WTC11 (cell line): ENCODE measurements around the gene SKI. TPM values are rescaled to one million over a fixed set of nuclear protein-coding genes. Genes with fewer than 3 reads are reported as not detected.

Experiments used
- ATAC-seq: fragments of 200-7000 bp; cut with Tn5 transposase; 2 replicates; pipeline ENCODE4 v1.10.0; 2021; ENCODE audit warnings: mild to moderate bottlenecking, moderate library complexity
- CTCF ChIA-PET: fragments of 300-600 bp; sonication (Branson Sonifier 250); formaldehyde crosslinking; loops from one replicate; lab custom pipeline; 2021; ENCODE audit warnings: antibody characterized with exemption; lab: Charles Lee
- POLR2A ChIA-PET: fragments of 350-600 bp; sonication (Branson Sonifier 250); formaldehyde crosslinking; loops from one replicate; lab custom pipeline; 2021; ENCODE audit warnings: antibody characterized with exemption; lab: Charles Lee
- DNase-seq: peaks from one replicate; pipeline ENCODE4 v3.0.0; 2021; ENCODE audit warnings: low spot score
- H3K27ac Mint-ChIP-seq: 2 replicates; pipeline ENCODE4 v1.8.0; 2021; ENCODE audit warnings: mixed read lengths
- H3K27me3 Mint-ChIP-seq: 2 replicates; pipeline ENCODE4 v1.8.0; 2021; ENCODE audit warnings: low read depth, mild to moderate bottlenecking, moderate library complexity, mixed read lengths
- H3K36me3 Mint-ChIP-seq: 2 replicates; pipeline ENCODE4 v1.8.0; 2021; ENCODE audit warnings: mixed read lengths
- H3K4me1 Mint-ChIP-seq: 2 replicates; pipeline ENCODE4 v1.8.0; 2022; ENCODE audit warnings: mixed read lengths
- H3K4me3 Mint-ChIP-seq: 2 replicates; pipeline ENCODE4 v1.8.0; 2021; ENCODE audit warnings: mild to moderate bottlenecking, moderate library complexity, mixed read lengths
- H3K9me3 Mint-ChIP-seq: 2 replicates; pipeline ENCODE4 v1.8.0; 2021; ENCODE audit warnings: mixed read lengths
- CBFB ChIP-seq: sonication (generic); formaldehyde crosslinking; IDR thresholded peaks from 2 replicates; pipeline ENCODE4 v1.8.1; 2022; ENCODE audit warnings: mild to moderate bottlenecking, low read depth, missing genetic modification reagents
- ESRRA ChIP-seq: sonication (generic); formaldehyde crosslinking; IDR thresholded peaks from 2 replicates; pipeline ENCODE4 v1.8.1; 2022; ENCODE audit warnings: mild to moderate bottlenecking, missing genetic modification reagents, borderline replicate concordance
- FOXK1 ChIP-seq: sonication (generic); formaldehyde crosslinking; IDR thresholded peaks from 2 replicates; pipeline ENCODE4 v1.8.0; 2022; ENCODE audit warnings: mild to moderate bottlenecking, moderate library complexity, missing genetic modification reagents
- FOXP1 ChIP-seq: sonication (generic); formaldehyde crosslinking; IDR thresholded peaks from 2 replicates; pipeline ENCODE4 v1.8.0; 2022; ENCODE audit warnings: missing genetic modification reagents, mild to moderate bottlenecking, moderate library complexity, borderline replicate concordance
- HMGA2 ChIP-seq: fragments of 250-450 bp; sonication (Bioruptor Pico); IDR thresholded peaks from 2 replicates; pipeline ENCODE4 v1.4.0; 2021; ENCODE audit warnings: mild to moderate bottlenecking, moderate library complexity
- JAZF1 ChIP-seq: fragments of 250-450 bp; sonication (Bioruptor Pico); IDR thresholded peaks from 2 replicates; pipeline ENCODE4 v1.9.0; 2021; ENCODE audit warnings: moderate library complexity, mild to moderate bottlenecking, inconsistent platforms
- NFE2L1 ChIP-seq: sonication (generic); formaldehyde crosslinking; IDR thresholded peaks from 2 replicates; pipeline ENCODE4 v1.8.1; 2023; ENCODE audit warnings: missing genetic modification reagents
- NR2C2 ChIP-seq: sonication (generic); formaldehyde crosslinking; IDR thresholded peaks from 2 replicates; pipeline ENCODE4 v1.8.0; 2022; ENCODE audit warnings: mild to moderate bottlenecking, missing genetic modification reagents
- SMAD4 ChIP-seq: sonication (generic); formaldehyde crosslinking; IDR thresholded peaks from 2 replicates; pipeline ENCODE4 v1.8.0; 2022; ENCODE audit warnings: mild to moderate bottlenecking, missing genetic modification reagents
- total RNA-seq: library from RNA; stranded (reverse); gene quantifications from 3 replicates; pipeline ENCODE4 v1.2.3, GENCODE V29; 2021
- TF ChIP-seq, protein P1 (sequence below): sonication (generic); formaldehyde crosslinking; IDR thresholded peaks from 2 replicates; pipeline ENCODE4 v1.8.0; 2023; ENCODE audit warnings: missing genetic modification reagents, mild to moderate bottlenecking, borderline replicate concordance
- TF ChIP-seq, protein P2 (sequence below): fragments of 200-600 bp; IDR thresholded peaks from 2 replicates; pipeline ENCODE4 v1.8.0; 2022; ENCODE audit warnings: antibody characterized with exemption
- TF ChIP-seq, protein P3 (sequence below): sonication (generic); formaldehyde crosslinking; conservative IDR thresholded peaks from 2 replicates; pipeline ENCODE4 v1.8.1; 2022; ENCODE audit warnings: mild to moderate bottlenecking, missing genetic modification reagents
- TF ChIP-seq, protein P4 (sequence below): sonication (generic); formaldehyde crosslinking; IDR thresholded peaks from 2 replicates; pipeline ENCODE4 v1.8.0; 2022; ENCODE audit warnings: mild to moderate bottlenecking, missing genetic modification reagents
- TF ChIP-seq, protein P5 (sequence below): fragments of 250-450 bp; sonication (Bioruptor Pico); IDR thresholded peaks from 2 replicates; pipeline ENCODE4 v1.9.0; 2021; ENCODE audit warnings: mild to moderate bottlenecking, borderline replicate concordance
- TF ChIP-seq, protein P6 (sequence below): fragments of 250-450 bp; sonication (Bioruptor Pico); IDR thresholded peaks from 2 replicates; pipeline ENCODE4 v1.9.0; 2021; ENCODE audit warnings: moderate library complexity, mild to moderate bottlenecking, inconsistent platforms, borderline replicate concordance

Gene SKI
- total RNA-seq, 1 experiment from 2014 or later: 88.6 TPM

DNA sequence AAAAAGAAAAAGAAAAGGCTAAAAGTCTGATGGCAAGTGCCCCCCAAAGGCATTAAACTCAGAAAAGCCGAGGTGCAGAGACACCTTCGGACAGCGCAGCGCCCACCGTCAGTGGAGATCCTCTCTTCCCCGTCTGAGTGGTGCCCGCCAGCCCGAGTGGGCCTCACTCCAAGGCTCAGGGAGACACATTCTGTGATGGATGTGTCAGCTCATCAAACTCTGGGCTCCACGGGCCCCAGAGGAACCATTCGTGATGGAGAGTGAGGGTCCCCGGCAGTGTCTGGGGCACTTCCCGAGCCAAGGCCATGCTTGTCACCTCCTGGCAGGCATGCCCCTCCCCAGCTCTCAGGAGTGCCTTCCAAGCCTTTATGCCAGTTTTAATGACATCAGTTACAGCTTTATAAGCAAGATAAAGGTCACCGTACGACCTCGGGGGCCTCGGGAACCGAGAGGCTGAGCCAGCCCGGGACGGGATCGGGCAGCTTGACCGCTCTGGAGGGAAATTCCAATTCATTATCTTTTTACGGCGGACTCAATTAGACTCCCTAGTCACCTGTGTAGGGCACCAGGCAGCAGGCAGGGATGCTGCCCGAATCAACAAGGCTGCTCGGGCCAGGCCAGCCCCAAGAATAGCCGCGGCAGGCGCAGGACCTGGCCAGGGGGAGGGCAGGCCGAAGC, 113.7 kb downstream of the SKI start:
- no peak for DNase-seq
- no peaks in the 10 kb centered on the region; the same call in 1 of the 2 replicates for H3K27me3 Mint-ChIP-seq
- no peaks in the 10 kb centered on the region for H3K9me3 Mint-ChIP-seq
- ChIA-PET POLR2A (no interaction called here), CTCF (no interaction called here)
- no peak for ATAC-seq
- no peak overlapping the region for H3K27ac Mint-ChIP-seq
- H3K4me1 Mint-ChIP-seq: no peaks in the 10 kb centered on the region
- H3K4me3 Mint-ChIP-seq: no peak overlapping the region
- TF ChIP-seq, protein P1, sequence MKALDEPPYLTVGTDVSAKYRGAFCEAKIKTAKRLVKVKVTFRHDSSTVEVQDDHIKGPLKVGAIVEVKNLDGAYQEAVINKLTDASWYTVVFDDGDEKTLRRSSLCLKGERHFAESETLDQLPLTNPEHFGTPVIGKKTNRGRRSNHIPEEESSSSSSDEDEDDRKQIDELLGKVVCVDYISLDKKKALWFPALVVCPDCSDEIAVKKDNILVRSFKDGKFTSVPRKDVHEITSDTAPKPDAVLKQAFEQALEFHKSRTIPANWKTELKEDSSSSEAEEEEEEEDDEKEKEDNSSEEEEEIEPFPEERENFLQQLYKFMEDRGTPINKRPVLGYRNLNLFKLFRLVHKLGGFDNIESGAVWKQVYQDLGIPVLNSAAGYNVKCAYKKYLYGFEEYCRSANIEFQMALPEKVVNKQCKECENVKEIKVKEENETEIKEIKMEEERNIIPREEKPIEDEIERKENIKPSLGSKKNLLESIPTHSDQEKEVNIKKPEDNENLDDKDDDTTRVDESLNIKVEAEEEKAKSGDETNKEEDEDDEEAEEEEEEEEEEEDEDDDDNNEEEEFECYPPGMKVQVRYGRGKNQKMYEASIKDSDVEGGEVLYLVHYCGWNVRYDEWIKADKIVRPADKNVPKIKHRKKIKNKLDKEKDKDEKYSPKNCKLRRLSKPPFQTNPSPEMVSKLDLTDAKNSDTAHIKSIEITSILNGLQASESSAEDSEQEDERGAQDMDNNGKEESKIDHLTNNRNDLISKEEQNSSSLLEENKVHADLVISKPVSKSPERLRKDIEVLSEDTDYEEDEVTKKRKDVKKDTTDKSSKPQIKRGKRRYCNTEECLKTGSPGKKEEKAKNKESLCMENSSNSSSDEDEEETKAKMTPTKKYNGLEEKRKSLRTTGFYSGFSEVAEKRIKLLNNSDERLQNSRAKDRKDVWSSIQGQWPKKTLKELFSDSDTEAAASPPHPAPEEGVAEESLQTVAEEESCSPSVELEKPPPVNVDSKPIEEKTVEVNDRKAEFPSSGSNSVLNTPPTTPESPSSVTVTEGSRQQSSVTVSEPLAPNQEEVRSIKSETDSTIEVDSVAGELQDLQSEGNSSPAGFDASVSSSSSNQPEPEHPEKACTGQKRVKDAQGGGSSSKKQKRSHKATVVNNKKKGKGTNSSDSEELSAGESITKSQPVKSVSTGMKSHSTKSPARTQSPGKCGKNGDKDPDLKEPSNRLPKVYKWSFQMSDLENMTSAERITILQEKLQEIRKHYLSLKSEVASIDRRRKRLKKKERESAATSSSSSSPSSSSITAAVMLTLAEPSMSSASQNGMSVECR (CRISPR knock-in tag): no peak
- TF ChIP-seq CBFB (CRISPR knock-in tag): no peak
- TF ChIP-seq ESRRA (CRISPR knock-in tag): no peak
- TF ChIP-seq, protein P2, sequence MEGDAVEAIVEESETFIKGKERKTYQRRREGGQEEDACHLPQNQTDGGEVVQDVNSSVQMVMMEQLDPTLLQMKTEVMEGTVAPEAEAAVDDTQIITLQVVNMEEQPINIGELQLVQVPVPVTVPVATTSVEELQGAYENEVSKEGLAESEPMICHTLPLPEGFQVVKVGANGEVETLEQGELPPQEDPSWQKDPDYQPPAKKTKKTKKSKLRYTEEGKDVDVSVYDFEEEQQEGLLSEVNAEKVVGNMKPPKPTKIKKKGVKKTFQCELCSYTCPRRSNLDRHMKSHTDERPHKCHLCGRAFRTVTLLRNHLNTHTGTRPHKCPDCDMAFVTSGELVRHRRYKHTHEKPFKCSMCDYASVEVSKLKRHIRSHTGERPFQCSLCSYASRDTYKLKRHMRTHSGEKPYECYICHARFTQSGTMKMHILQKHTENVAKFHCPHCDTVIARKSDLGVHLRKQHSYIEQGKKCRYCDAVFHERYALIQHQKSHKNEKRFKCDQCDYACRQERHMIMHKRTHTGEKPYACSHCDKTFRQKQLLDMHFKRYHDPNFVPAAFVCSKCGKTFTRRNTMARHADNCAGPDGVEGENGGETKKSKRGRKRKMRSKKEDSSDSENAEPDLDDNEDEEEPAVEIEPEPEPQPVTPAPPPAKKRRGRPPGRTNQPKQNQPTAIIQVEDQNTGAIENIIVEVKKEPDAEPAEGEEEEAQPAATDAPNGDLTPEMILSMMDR: no peak
- H3K36me3 Mint-ChIP-seq: no peaks in the 10 kb centered on the region

DNA sequence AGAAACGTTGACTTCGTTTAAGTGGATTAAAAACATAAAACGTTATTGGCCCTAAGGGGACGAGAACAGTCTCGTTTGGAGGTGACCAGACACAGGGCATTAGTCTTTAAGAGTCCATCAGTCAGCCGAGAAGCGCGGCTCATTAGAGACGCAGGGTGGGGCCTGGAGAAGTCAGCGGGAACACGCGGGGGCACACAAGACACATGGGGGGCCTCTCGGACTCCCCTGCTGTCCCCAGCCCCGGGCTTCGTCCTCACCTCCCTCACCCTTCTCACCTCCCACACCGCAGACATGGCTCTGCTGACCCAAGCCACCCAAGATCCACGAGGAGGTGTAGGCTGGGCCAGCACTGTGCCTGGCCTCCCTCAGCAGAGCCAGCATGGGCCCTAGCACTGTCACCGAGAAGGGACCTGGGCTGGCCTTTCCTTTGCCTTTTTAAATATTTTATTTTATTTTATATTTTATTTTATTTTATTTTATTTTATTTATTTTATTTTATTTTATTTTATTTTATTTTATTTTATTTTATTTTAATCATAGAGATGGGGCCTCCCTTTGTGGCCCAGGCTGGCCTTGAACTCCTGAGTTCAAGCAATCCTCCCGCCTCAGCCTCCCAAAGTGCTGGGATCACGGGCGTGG, 114.4 kb downstream of the SKI start:
- Mint-ChIP-seq H3K9me3 (no peaks in the 10 kb centered on the region), H3K27ac (no peak overlapping the region), H3K27me3 (no peaks in the 10 kb centered on the region; the same call in 1 of the 2 replicates), H3K36me3 (no peaks in the 10 kb centered on the region), H3K4me3 (no peak overlapping the region)
- POLR2A ChIA-PET: no interaction called here
- DNase-seq: no peak
- ATAC-seq: no peak
- TF ChIP-seq, protein P3, sequence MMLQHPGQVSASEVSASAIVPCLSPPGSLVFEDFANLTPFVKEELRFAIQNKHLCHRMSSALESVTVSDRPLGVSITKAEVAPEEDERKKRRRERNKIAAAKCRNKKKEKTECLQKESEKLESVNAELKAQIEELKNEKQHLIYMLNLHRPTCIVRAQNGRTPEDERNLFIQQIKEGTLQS (CRISPR knock-in tag): no peak
- TF ChIP-seq, protein P4, sequence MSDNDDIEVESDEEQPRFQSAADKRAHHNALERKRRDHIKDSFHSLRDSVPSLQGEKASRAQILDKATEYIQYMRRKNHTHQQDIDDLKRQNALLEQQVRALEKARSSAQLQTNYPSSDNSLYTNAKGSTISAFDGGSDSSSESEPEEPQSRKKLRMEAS (CRISPR knock-in tag): no peak
- TF ChIP-seq HMGA2 (CRISPR knock-in tag): peak; percentile 100
- TF ChIP-seq, all 79 proteins: peak for 1
- CTCF ChIA-PET: interaction anchor here (1.1 to 1.6 kb wide), 2 partner anchors 27 to 39 kb away, joined by 4 to 12 read pairs; no protein-coding TSS in a partner anchor
- H3K4me1 Mint-ChIP-seq: no peaks in the 10 kb centered on the region

DNA sequence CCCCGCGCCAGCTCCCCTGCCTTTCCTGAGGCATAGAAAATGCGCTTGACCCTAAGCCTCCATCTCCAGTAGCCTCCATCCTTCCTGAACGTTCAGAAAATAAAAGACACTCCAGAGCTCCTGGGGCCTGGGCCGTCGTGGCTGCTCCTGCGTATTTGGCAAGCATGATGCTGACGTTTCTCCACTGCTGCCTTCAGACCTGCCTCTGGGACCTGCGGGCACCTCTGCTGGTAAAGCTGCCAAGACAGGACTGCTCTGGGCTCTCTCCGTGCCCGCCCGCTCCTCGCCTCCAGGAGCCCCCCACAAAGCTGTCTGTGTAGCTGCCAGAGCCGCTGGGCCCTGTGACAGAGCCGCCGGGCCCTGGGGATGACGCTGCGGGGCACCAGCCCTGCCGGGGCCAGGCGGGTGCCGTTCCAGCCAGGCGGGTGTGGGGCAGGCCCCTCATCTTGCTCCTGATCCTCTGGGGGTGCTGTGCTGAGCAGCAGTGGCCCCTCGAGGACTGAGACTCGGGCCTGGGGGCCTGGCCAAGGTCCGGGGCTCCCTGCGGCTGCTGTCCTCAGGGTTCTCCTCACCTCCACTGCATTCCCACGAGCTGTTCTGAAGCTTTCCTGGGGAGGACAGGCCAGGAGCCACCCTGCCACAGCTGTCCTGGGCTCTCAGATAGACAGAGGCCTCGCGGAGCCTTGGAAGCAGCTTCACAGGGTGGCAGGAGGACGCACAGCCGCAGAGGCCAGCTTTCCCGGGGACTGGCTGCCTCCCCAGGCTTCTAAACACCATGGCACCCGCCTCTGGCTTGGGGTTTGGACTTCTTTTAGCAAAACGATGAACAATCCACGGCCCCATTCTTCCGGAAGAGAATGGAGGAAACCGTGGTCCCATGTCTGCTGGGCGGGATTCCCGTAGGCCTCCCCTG, 115.2 kb downstream of the SKI start:
- Mint-ChIP-seq H3K9me3 (no peaks in the 10 kb centered on the region), H3K4me1 (no peaks in the 10 kb centered on the region), H3K36me3 (no peaks in the 10 kb centered on the region), H3K27ac (no peak overlapping the region), H3K4me3 (no peak overlapping the region), H3K27me3 (no peaks in the 10 kb centered on the region; the same call in 1 of the 2 replicates)
- CTCF ChIA-PET: interaction anchor here (1.1 to 1.6 kb wide), 3 partner anchors 28 to 169 kb away, joined by 3 to 12 read pairs (median 4); no protein-coding TSS in a partner anchor
- ATAC-seq (no peak), DNase-seq (no peak)
- POLR2A ChIA-PET: no interaction called here
- TF ChIP-seq JAZF1 (CRISPR knock-in tag) (no peak), NFE2L1 (CRISPR knock-in tag) (no peak), NR2C2 (CRISPR knock-in tag) (no peak), FOXK1 (CRISPR knock-in tag) (no peak), SMAD4 (CRISPR knock-in tag) (no peak), FOXP1 (CRISPR knock-in tag) (no peak)
- TF ChIP-seq, protein P5, sequence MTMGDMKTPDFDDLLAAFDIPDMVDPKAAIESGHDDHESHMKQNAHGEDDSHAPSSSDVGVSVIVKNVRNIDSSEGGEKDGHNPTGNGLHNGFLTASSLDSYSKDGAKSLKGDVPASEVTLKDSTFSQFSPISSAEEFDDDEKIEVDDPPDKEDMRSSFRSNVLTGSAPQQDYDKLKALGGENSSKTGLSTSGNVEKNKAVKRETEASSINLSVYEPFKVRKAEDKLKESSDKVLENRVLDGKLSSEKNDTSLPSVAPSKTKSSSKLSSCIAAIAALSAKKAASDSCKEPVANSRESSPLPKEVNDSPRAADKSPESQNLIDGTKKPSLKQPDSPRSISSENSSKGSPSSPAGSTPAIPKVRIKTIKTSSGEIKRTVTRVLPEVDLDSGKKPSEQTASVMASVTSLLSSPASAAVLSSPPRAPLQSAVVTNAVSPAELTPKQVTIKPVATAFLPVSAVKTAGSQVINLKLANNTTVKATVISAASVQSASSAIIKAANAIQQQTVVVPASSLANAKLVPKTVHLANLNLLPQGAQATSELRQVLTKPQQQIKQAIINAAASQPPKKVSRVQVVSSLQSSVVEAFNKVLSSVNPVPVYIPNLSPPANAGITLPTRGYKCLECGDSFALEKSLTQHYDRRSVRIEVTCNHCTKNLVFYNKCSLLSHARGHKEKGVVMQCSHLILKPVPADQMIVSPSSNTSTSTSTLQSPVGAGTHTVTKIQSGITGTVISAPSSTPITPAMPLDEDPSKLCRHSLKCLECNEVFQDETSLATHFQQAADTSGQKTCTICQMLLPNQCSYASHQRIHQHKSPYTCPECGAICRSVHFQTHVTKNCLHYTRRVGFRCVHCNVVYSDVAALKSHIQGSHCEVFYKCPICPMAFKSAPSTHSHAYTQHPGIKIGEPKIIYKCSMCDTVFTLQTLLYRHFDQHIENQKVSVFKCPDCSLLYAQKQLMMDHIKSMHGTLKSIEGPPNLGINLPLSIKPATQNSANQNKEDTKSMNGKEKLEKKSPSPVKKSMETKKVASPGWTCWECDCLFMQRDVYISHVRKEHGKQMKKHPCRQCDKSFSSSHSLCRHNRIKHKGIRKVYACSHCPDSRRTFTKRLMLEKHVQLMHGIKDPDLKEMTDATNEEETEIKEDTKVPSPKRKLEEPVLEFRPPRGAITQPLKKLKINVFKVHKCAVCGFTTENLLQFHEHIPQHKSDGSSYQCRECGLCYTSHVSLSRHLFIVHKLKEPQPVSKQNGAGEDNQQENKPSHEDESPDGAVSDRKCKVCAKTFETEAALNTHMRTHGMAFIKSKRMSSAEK (CRISPR knock-in tag): no peak
- TF ChIP-seq, protein P6, sequence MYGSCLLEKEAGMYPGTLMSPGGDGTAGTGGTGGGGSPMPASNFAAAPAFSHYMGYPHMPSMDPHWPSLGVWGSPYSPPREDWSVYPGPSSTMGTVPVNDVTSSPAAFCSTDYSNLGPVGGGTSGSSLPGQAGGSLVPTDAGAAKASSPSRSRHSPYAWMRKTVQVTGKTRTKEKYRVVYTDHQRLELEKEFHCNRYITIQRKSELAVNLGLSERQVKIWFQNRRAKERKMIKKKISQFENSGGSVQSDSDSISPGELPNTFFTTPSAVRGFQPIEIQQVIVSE (CRISPR knock-in tag): no peak
- TF ChIP-seq, all 79 proteins: peak for 0
